Hepatocyte (in vitro differentiated cells): ENCODE measurements around the gene TENM4. TPM values are rescaled to one million over a fixed set of nuclear protein-coding genes. Genes with fewer than 3 reads are reported as not detected.

Experiments used
- DNase-seq: peaks from one replicate; pipeline ENCODE4 v3.0.0-alpha.2; 2016; ENCODE audit warnings: low spot score
- H2AFZ ChIP-seq: fragments of 200-600 bp; sonication (generic); 2 replicates; pipeline ENCODE4 v1.6.0; 2016; ENCODE audit warnings: antibody characterized with exemption, mild to moderate bottlenecking
- H3K27ac ChIP-seq: fragments of 200-600 bp; sonication (generic); 2 replicates; pipeline ENCODE4 v1.5.1; 2016; ENCODE audit warnings: mild to moderate bottlenecking
- H3K27me3 ChIP-seq: fragments of 200-600 bp; sonication (generic); 2 replicates; pipeline ENCODE4 v1.6.1; 2016
- H3K36me3 ChIP-seq: fragments of 200-600 bp; sonication (generic); replicated peaks from 2 replicates; pipeline ENCODE4 v1.5.1; 2016; ENCODE audit warnings: low read depth; ENCODE audit not compliant: insufficient read depth
- H3K4me1 ChIP-seq: fragments of 200-600 bp; sonication (generic); 2 replicates; pipeline ENCODE4 v1.5.1; 2016; ENCODE audit warnings: mild to moderate bottlenecking, moderate library complexity; ENCODE audit not compliant: insufficient read depth
- H3K4me2 ChIP-seq: fragments of 200-600 bp; sonication (generic); 2 replicates; pipeline ENCODE4 v1.6.0; 2016
- H3K4me3 ChIP-seq: fragments of 200-600 bp; sonication (generic); 2 replicates; pipeline ENCODE4 v1.5.1; 2016; ENCODE audit warnings: mild to moderate bottlenecking
- H3K79me2 ChIP-seq: fragments of 200-600 bp; sonication (generic); 2 replicates; pipeline ENCODE4 v1.6.0; 2017; ENCODE audit warnings: mild to moderate bottlenecking
- H3K9me2 ChIP-seq: fragments of 200-600 bp; sonication (generic); replicated peaks from 2 replicates; pipeline ENCODE4 v1.6.0; 2017; ENCODE audit warnings: mild to moderate bottlenecking; ENCODE audit not compliant: insufficient read depth
- H3K9me3 ChIP-seq: fragments of 200-600 bp; sonication (generic); 2 replicates; pipeline ENCODE4 v1.5.1; 2016; ENCODE audit warnings: low read depth, mild to moderate bottlenecking
- H4K20me1 ChIP-seq: fragments of 200-600 bp; sonication (generic); 2 replicates; pipeline ENCODE4 v1.6.0; 2016; ENCODE audit warnings: mild to moderate bottlenecking; ENCODE audit not compliant: insufficient read depth, poor library complexity, severe bottlenecking
- CTCF ChIP-seq: fragments of 200-600 bp; sonication (generic); IDR thresholded peaks from 2 replicates; pipeline ENCODE4 v1.5.1; 2016; ENCODE audit warnings: antibody characterized with exemption, mild to moderate bottlenecking; ENCODE audit not compliant: poor library complexity
- EZH2 ChIP-seq: fragments of 200-600 bp; sonication (generic); IDR thresholded peaks from 2 replicates; pipeline ENCODE4 v1.6.1; 2016; ENCODE audit warnings: antibody characterized with exemption, mild to moderate bottlenecking, borderline replicate concordance
- EZH2phosphoT487 ChIP-seq: fragments of 200-600 bp; sonication (generic); IDR thresholded peaks from one replicate; pipeline ENCODE4 v1.6.1; 2018; ENCODE audit warnings: antibody characterized with exemption, mild to moderate bottlenecking, low read depth, moderate library complexity; ENCODE audit not compliant: unreplicated experiment, severe bottlenecking
- WGBS: methylation state at CpG from one replicate; pipeline ENCODE4 v1.1.6; 2016; ENCODE audit warnings: low lambda C conversion rate; ENCODE audit errors: missing lambda C conversion rate; 5-methylcytosine and 5-hydroxymethylcytosine counted together
- polyA plus RNA-seq: library from polyadenylated mRNA; unstranded; fragments of >200 nt; fragmentation: Nextera tagmentation; extraction: Ambion mirVana; gene quantifications from 2 replicates; pipeline ENCODE4 v1.2.1, GENCODE V29; 2016
- total RNA-seq: library from RNA; depleted of rRNA; stranded (reverse); fragments of >200 nt; gene quantifications from 2 replicates; pipeline ENCODE4 v1.2.3, GENCODE V29; 2014

The TENM4 gene
- total and polyA plus RNA-seq, 2 experiments from 2014 or later, result 18.4 to 18.7 TPM

DNA sequence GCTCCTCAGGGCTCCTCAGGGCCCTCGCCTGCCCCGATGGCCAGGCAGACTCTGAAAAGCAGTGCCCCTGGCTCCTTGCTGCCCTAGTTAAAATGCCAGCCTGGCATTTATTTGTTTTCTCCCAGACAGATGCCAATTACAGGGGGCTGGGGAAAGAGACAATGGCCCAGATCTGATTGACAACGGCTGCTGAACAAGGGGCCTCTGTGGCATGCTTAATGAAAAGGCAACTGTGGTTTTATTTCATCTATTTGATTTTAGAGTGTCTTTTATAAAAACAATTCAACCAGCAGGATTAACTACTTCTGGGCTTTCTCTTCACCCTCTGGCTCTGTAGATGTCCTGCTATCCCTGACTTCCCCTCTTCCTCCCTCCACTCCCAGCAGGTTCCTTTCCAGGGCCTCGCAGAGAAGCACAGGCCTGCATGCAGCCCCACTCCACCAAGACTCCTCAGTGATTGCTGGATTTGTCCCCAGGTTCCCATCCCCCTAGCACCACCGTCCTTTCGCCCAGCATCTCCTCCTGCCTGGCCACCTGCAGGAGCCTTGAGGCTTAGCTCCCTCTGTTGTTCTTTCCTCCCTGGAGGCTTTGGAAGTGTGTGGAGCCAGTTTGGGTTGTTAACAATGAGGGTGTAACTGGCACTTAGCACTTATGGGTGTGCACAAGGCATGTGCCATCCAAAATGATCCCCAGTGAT is 171.1 kb downstream of the TENM4 start:
- 70% methylated on average over 6 of the region's 6 CpGs for WGBS
- H3K4me3 ChIP-seq, result no peak overlapping the region
- DNase-seq, result no peak
- no peaks in the 10 kb centered on the region for H3K79me2 ChIP-seq
- no peaks in the 10 kb centered on the region for H3K27me3 ChIP-seq
- H3K4me1 ChIP-seq, result peaks cover 10% of the 10 kb centered on the region
- H3K9me2 ChIP-seq, result no peaks in the 10 kb centered on the region
- no peaks in the 10 kb centered on the region for H4K20me1 ChIP-seq
- H3K36me3 ChIP-seq, result no peaks in the 10 kb centered on the region
- no peak overlapping the region for H3K4me2 ChIP-seq
- H3K27ac ChIP-seq, result no peak overlapping the region
- TF ChIP-seq CTCF (no peak), EZH2 (no peak), EZH2phosphoT487 (no peak)
- no peak overlapping the region for H2AFZ ChIP-seq
- no peaks in the 10 kb centered on the region for H3K9me3 ChIP-seq

- Histone ChIP-seq H3K79me2 (no peaks in the 10 kb centered on the region), H2AFZ (no peak overlapping the region), H3K36me3 (no peaks in the 10 kb centered on the region), H3K9me3 (no peaks in the 10 kb centered on the region), H3K27ac (no peak overlapping the region), H3K9me2 (no peaks in the 10 kb centered on the region), H3K4me1 (peaks cover 10% of the 10 kb centered on the region), H3K4me3 (no peak overlapping the region), H4K20me1 (no peaks in the 10 kb centered on the region), H3K27me3 (no peaks in the 10 kb centered on the region), H3K4me2 (no peak overlapping the region)
- peak; percentile 99 for TF ChIP-seq EZH2phosphoT487
- no peak for TF ChIP-seq CTCF
- no peak for TF ChIP-seq EZH2
- 60% methylated on average over 1 of the region's 1 CpG for WGBS
- peak; percentile 41 for DNase-seq
Observed at GRCh38 chr11:79266396-79266795, 174.4 kb downstream of the TENM4 start.

DNA sequence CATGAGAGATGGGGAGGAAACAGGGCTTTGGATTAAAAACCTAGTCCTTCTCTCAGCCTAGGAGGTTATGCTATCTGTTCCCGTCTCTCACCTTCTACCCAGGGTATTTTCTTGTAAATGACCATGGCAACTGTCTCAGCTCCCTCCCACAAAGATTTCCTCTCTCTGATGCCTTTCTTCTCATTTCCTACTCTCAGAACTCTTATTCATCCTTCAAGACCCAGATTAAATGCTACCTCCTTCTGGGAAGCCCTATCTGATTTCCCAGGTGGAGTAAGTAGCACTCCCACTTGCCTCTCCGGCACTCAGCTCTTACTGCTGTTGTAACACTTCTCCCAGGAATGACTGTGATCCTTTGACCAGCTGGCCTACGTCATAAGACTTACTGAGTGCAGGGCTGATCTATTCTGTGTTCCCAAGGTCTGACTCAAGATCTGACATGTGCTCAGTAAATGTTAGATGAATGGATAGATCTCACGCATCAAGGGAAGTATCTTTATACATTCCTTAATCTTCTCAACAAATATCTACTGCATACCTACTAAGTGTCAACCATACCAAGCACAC is 175.0 kb downstream of the TENM4 start:
- Histone ChIP-seq H3K36me3 (no peaks in the 10 kb centered on the region), H2AFZ (no peak overlapping the region), H3K4me2 (no peak overlapping the region), H3K9me3 (no peaks in the 10 kb centered on the region), H3K27ac (no peak overlapping the region), H3K9me2 (no peaks in the 10 kb centered on the region), H3K4me1 (peaks cover 10% of the 10 kb centered on the region), H3K79me2 (no peaks in the 10 kb centered on the region), H4K20me1 (no peaks in the 10 kb centered on the region), H3K4me3 (no peak overlapping the region), H3K27me3 (no peaks in the 10 kb centered on the region)
- DNase-seq, result peak; percentile 47
- no peak for TF ChIP-seq EZH2
- no peak for TF ChIP-seq CTCF
- TF ChIP-seq EZH2phosphoT487, result no peak
- WGBS, result 55% methylated on average over 4 of the region's 4 CpGs
